WI38 (cell line): ENCODE results near the gene TXLNB.

Source experiments
- H3K4me3 ChIP-seq: 2 replicates; pipeline ENCODE4 v1.5.1; 2011; ENCODE audit warnings: low read depth, mild to moderate bottlenecking, control low read depth, low read length
- CTCF ChIP-seq: IDR thresholded peaks from 2 replicates; pipeline ENCODE4 v1.5.1; 2012; ENCODE audit warnings: low read depth, mild to moderate bottlenecking, control low read depth, low read length

TXLNB gene

GRCh38 chr6:139284789-139285188 lies 7.0 kb downstream of the TXLNB start:
- TF ChIP-seq CTCF = no peak
- no peak overlapping the region for H3K4me3 ChIP-seq

GRCh38 chr6:139282684-139283083 lies 9.1 kb downstream of the TXLNB start:
- TF ChIP-seq CTCF = no peak
- H3K4me3 ChIP-seq = no peak overlapping the region

- H3K4me3 ChIP-seq = no peak overlapping the region
- no peak for TF ChIP-seq CTCF
These were observed 13.6 kb downstream of the TXLNB start for GRCh38 chr6:139278190-139278589.

- TF ChIP-seq CTCF = no peak
- no peak overlapping the region for H3K4me3 ChIP-seq
These were observed 14.2 kb downstream of the TXLNB start for GRCh38 chr6:139277587-139277986.

- H3K4me3 ChIP-seq = no peak overlapping the region
- no peak for TF ChIP-seq CTCF
These were observed 14.6 kb downstream of the TXLNB start for GRCh38 chr6:139277161-139277560.

- no peak for TF ChIP-seq CTCF
- H3K4me3 ChIP-seq = no peak overlapping the region
These were observed 16.3 kb downstream of the TXLNB start for GRCh38 chr6:139275279-139276055.

- H3K4me3 ChIP-seq = no peak overlapping the region
These were observed 20.7 kb downstream of the TXLNB start for GRCh38 chr6:139271056-139271455.

More at GRCh38 chr6:139271056-139271455, 20.7 kb downstream of the TXLNB start:
- no peak for TF ChIP-seq CTCF
